HEK293 (cell line): ENCODE data around the gene SMURF2.
A peak's percentile ranks its signal among the peaks of the same experiment; 100 is the strongest.

Experiments
- CTCF ChIA-PET: fragments of 350-600 bp; formaldehyde crosslinking; extraction: SDS; loops from one replicate; lab custom pipeline; 2021; ENCODE audit warnings: antibody characterized with exemption; lab: Yijun Ruan, JAX
- POLR2A ChIA-PET: fragments of 300-600 bp; formaldehyde crosslinking; extraction: SDS; loops from one replicate; lab custom pipeline; 2020; ENCODE audit warnings: antibody characterized with exemption, inconsistent platforms; lab: Yijun Ruan, JAX
- H3K27ac ChIP-seq: fragments of 200-500 bp; sonication (Bioruptor generic); 2 replicates; pipeline ENCODE4 v1.5.1; 2014; ENCODE audit warnings: low read depth, low read length, control low read depth, inconsistent platforms; ENCODE audit errors: extremely low read depth
- H3K36me3 ChIP-seq, 2 experiments: fragments of 200-500 bp in 1 of 2; sonication (Bioruptor generic) in 1 of 2; 1 replicate in 1 of 2; 2 replicates in 1 of 2; pipeline ENCODE4 v1.5.1; 2014 to 2017; ENCODE audit warnings: inconsistent platforms in 2 of 2, low read length in 2 of 2; ENCODE audit not compliant: control insufficient read depth in 2 of 2, insufficient read depth in 1 of 2
- H3K4me1 ChIP-seq: fragments of 200-500 bp; sonication (Bioruptor generic); 2 replicates; pipeline ENCODE4 v1.5.1; 2014; ENCODE audit warnings: mild to moderate bottlenecking, low read length, inconsistent platforms; ENCODE audit not compliant: control insufficient read depth, insufficient read depth
- H3K4me3 ChIP-seq: 2 replicates; pipeline ENCODE4 v1.5.1; 2011; ENCODE audit warnings: low read depth, mild to moderate bottlenecking, control low read depth, low read length, moderate library complexity
- H3K9me3 ChIP-seq: fragments of 200-500 bp; sonication (Bioruptor generic); 2 replicates; pipeline ENCODE4 v1.5.1; 2014; ENCODE audit warnings: low read depth, low read length, inconsistent platforms; ENCODE audit not compliant: control insufficient read depth, insufficient read depth
- BCL11B ChIP-seq: fragments of 450-650 bp; formaldehyde crosslinking; IDR thresholded peaks from 2 replicates; pipeline ENCODE4 v1.5.1; 2016; ENCODE audit warnings: low read depth, missing biosample characterization, missing genetic modification characterization
- KLF1 ChIP-seq: fragments of 450-650 bp; formaldehyde crosslinking; IDR thresholded peaks from 2 replicates; pipeline ENCODE4 v1.5.1; 2016; ENCODE audit warnings: missing biosample characterization, missing genetic modification characterization
- ZNF324 ChIP-seq: fragments of 450-650 bp; formaldehyde crosslinking; IDR thresholded peaks from 2 replicates; pipeline ENCODE4 v1.5.1; 2016; ENCODE audit warnings: missing biosample characterization, missing genetic modification characterization
- ZNF366 ChIP-seq: fragments of 450-650 bp; formaldehyde crosslinking; conservative IDR thresholded peaks from 2 replicates; pipeline ENCODE4 v1.5.1; 2016; ENCODE audit warnings: missing biosample characterization, missing genetic modification characterization
- ZNF391 ChIP-seq: fragments of 450-650 bp; formaldehyde crosslinking; IDR thresholded peaks from 2 replicates; pipeline ENCODE4 v1.5.1; 2016; ENCODE audit warnings: low read depth, missing biosample characterization, missing genetic modification characterization, borderline replicate concordance
- ZNF398 ChIP-seq: fragments of 450-650 bp; formaldehyde crosslinking; IDR thresholded peaks from 2 replicates; pipeline ENCODE4 v1.5.1; 2017; ENCODE audit warnings: missing biosample characterization, missing genetic modification characterization
- ZNF518A ChIP-seq: fragments of 450-650 bp; formaldehyde crosslinking; conservative IDR thresholded peaks from 2 replicates; pipeline ENCODE4 v1.5.1; 2016; ENCODE audit warnings: low read depth, missing biosample characterization, missing genetic modification characterization
- ZNF521 ChIP-seq: fragments of 450-650 bp; formaldehyde crosslinking; IDR thresholded peaks from 2 replicates; pipeline ENCODE4 v1.5.1; 2017; ENCODE audit warnings: missing biosample characterization, mild to moderate bottlenecking, missing genetic modification characterization
- ZNF600 ChIP-seq: fragments of 450-650 bp; formaldehyde crosslinking; IDR thresholded peaks from 2 replicates; pipeline ENCODE4 v1.5.1; 2016; ENCODE audit warnings: missing biosample characterization, missing genetic modification characterization
- ZNF660 ChIP-seq: fragments of 450-650 bp; IDR thresholded peaks from 2 replicates; pipeline ENCODE4 v1.5.1; 2018; ENCODE audit warnings: missing biosample characterization, mild to moderate bottlenecking, missing genetic modification characterization
- ZSCAN23 ChIP-seq: fragments of 450-650 bp; formaldehyde crosslinking; IDR thresholded peaks from 2 replicates; pipeline ENCODE4 v1.5.1; 2016; ENCODE audit warnings: missing biosample characterization, missing genetic modification characterization
- ZSCAN4 ChIP-seq: fragments of 450-650 bp; formaldehyde crosslinking; IDR thresholded peaks from 2 replicates; pipeline ENCODE4 v1.5.1; 2017; ENCODE audit warnings: missing biosample characterization, missing genetic modification characterization

The SMURF2 gene

DNA sequence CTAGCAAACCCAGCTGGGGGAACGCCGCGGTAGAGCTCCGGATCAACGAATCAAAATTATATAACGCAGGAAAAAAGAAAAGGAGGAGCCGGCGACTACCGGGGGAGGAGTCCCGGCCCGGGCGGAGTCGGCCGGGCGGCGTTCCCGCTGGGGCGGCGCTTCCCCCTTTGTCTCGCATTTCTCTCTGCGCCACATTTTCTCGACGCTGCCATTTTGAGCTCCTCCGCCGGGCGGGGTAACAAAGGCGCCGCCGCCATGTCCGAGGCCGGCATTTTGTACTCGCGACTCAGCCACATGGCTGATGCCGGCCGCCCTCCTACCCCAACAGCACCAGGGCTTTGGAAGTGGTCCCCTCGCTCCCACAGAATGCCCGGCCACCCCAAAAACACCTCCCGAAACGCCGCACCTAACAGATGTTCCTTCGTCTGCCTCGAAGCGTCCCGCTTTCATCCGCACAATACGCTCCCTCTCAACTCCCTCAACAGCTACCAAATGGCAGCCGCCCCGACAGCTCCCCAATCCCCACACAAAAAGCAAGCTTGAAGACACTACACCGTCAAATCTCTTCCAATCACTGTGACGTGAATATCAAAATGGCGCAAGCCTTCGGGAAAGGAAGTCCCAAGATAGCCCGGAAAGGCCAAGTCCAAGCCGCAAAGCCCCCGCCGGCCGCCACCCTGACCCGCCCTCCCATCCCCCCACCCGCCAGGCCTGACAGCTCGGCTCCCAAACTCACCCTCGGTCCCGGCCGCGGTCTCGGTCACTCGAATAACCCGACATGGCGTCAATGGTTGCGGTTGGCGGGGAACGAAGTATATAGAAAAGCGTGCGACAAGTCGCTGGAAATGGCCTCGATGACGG is 156.5 kb downstream of the SMURF2 start (continued):
- no peak for TF ChIP-seq ZNF518A (tag by site-specific recombination)
- TF ChIP-seq ZNF366 = no peak
- TF ChIP-seq ZNF398 (tag by site-specific recombination) = no peak
- no peak for TF ChIP-seq ZSCAN23 (tag by site-specific recombination)
- TF ChIP-seq ZSCAN4 (tag by site-specific recombination) = peak; percentile 35; the same call in 1 of the 2 replicates
- no peak for TF ChIP-seq ZNF324
- TF ChIP-seq ZNF521 = no peak
- peak; percentile 30 for TF ChIP-seq KLF1 (tag by site-specific recombination)
- peak; percentile 20; the same call in 1 of the 2 replicates for TF ChIP-seq BCL11B (tag by site-specific recombination)
- peak; percentile 51; the same call in 1 of the 2 replicates for TF ChIP-seq ZNF391

GRCh38 chr17:64504769-64505339 is 157.3 kb downstream of the SMURF2 start:
- Histone ChIP-seq H3K4me1 (0 out of 2 replicates have a peak, but pooled peaks cover 4% of the 10 kb centered on the region), H3K36me3 (peaks cover 38 to 67% of the 10 kb centered on the region in 2 experiments), H3K9me3 (no peaks in the 10 kb centered on the region), H3K27ac (0 out of 2 replicates have a peak overlapping the region, but pooled peaks have one; percentile 94), H3K4me3 (peak overlapping the region; percentile 100)
- POLR2A ChIA-PET = interaction anchor here (0.7 to 4.2 kb wide), 23 partner anchors 8 to 883 kb away, joined by 3 to 146 read pairs (median 4); partner anchors contain the start of genes MAP3K3, POLG2 and SMURF2
- TF ChIP-seq ZNF600 (tag by site-specific recombination) = peak; percentile 55; the same call in 1 of the 2 replicates
- no peak for TF ChIP-seq ZNF660 (tag by site-specific recombination)
- CTCF ChIA-PET = interaction anchor here (0.6 to 1.6 kb wide), 7 partner anchors 12 to 254 kb away, joined by 3 to 7 read pairs (median 3); no protein-coding TSS in a partner anchor
